DMS53 (cell line): ENCODE measurements around the gene DNAH8.

Experiments
- DNase-seq: peaks from one replicate; lab custom pipeline; 2025; lab: John Stamatoyannopoulos, UW

Gene DNAH8

DNA sequence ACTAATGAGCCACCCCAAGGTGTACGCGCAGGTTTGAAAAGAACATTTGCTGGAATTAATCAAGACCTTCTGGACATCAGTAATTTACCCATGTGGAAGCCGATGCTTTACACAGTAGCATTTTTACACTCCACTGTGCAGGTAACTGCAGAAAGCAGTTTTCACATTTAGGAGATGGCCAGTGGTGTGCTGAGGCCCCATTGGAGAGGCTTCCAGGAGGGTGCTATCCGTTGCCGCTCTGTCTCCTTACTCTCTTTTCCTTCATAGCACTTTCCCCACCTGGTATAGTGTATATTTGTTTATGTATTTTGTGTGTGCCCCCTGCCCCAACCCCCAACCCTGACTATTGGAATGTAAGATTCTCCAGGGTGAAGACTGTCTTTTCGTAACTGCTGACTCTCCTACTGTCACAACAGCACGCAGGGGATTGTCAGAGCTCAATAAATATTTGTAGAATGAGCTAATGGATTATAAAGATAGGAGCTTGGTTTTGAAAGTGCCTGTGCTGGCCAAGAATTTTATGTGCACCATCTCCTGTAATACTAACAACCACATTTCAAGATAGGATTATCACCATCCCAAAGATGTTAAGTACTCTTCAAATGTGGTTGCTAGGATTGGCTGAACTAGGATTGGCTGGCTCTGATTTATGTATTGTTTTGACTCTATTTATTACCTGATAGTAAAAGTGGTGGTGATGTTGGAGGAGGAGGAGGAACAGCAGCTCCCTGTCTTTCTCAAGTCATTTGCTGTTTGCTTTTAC is 259.5 kb downstream of the DNAH8 start:
- peak; percentile 13 for DNase-seq

DNA sequence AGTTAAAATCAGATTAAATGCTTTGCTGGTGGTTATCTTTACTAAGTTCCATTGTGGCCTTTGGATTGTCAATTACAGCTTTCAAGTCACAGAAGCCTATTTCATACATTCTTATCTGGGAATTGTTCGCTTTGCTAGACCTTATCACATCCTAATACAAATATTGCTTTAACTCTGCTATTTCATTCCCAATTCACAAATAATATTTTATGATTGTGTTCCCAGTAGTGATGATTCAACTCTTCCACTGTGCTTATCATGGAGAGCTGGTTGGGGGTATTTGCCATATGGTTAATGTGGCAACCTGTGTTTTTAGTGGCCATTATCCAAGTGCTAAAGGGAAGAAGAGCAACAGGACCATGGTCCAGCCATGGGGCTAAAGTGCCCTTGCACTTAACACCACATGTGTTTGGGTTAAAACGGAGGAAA is 260.5 kb downstream of the DNAH8 start:
- DNase-seq = no peak

GRCh38 chr6:38976051-38976450 is 260.9 kb downstream of the DNAH8 start:
- DNase-seq = no peak

- no peak for DNase-seq
Measured at GRCh38 chr6:38976801-38977500, 261.8 kb downstream of the DNAH8 start.

GRCh38 chr6:38978139-38978704 is 263.1 kb downstream of the DNAH8 start:
- DNase-seq = no peak

DNA sequence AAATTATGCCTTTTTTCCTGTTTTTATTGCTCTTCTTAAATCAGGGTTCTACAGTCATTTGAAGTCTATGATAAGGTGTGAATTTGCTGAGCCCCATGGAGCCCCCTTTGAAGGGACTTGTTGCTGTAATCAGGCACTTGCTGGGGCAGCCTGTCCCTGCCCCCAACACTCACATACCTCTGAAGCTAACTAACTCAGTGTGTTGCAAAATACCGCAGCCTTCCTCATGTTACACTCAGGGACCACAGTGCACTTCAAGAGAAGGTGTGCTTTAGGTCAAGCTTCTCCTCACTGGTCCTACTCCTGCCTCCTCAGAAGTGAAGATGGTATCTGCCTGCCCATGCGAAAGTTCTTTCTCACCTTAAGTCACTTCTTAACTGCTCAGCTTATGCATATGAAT is 267.4 kb downstream of the DNAH8 start:
- DNase-seq = no peak

DNA sequence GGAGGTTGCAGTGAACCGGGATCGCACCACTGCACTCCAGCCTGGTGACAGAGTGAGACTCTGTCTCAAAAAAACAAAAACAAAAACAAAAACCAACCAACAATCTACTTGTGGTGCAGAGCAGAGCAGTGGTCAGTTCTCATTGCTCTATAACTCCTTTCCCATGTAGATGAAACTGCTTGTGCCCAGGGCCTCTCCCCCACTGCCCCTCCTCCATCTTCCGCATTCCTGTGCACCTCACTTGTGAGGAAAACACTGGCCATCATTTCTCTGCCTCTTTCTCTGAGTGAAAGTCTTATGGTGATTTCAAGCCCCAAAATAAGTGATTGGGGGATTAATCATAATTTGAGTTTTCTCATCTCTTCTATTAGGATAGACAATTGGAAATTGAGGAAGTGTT is 269.6 kb downstream of the DNAH8 start:
- no peak for DNase-seq

DNA sequence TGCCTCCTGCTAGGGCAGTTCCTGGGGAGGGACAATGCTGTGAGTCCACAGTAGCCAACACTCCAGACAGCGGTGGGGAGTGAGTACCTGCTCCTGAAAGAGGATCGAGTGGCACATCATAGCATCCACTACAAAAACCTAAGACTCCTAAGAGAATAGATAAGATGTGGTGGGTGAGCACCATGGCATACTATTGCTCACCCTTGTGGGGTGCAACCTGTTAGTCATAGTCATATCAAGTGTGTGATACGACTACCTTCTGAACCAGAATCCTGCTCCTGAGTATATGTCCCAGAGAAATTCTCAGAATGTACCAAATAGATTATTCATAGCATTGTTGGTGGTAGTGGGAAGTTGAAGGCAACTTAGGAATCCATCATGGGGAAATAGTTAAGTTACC is 270.7 kb downstream of the DNAH8 start:
- no peak for DNase-seq

DNA sequence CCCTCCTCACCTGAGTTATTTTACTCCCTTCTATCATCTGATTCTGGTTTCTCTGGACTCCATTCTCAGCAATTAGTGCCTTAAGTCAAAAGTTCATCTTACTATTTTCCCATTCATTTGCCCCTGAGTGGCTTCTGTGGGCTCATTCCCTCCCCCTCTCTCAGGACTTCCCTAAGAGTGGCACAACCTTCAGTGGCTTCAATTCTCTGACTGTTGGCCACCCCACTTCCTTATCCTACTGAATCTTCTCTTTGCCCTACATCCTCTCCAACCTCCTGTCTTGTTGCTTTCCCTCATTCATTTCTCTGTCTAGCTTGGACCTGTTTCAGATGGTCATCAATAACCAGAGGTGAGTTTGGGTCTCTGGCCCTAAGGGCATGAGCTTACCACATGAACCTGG is 272.4 kb downstream of the DNAH8 start:
- DNase-seq = no peak

GRCh38 chr6:38988736-38989449 is 273.8 kb downstream of the DNAH8 start:
- no peak for DNase-seq

- DNase-seq = no peak
Measured at GRCh38 chr6:38990475-38990874, 275.4 kb downstream of the DNAH8 start.

- DNase-seq = no peak
Measured at GRCh38 chr6:38996676-38997075, 281.6 kb downstream of the DNAH8 start.

DNA sequence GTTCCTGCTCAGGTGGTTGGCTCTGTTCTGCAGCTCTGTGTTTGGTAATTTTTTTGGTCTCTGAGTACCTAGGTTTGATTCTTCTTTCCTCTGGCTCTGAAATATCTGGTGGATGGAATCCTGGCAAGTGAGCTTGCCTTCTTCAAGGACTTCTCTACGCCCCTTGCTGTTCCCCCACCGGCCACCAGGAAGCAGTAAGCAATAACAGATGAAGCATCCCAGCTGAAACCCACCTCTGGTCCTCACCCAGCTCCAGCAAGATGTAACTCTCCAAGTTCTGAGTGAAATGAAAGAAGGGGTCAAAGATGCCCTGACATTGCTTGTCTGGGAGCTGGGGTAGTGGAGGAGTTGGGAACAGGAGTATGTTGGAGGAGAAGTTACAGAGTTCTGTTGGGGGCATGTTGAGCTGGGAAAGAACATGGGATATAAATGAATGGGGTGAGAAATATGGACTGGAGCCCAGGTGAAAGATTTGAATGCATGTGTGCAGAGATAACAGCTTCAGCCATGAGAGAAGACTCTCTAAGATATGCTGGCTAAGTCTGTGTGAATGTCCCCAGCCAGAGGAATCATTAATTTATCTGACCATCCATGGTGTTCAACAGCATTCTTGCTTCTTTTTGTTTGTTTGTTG is 282.1 kb downstream of the DNAH8 start:
- DNase-seq = peak; percentile 47

GRCh38 chr6:39003072-39003471 is 288.0 kb downstream of the DNAH8 start:
- DNase-seq = peak; percentile 51

- DNase-seq = no peak
Measured at GRCh38 chr6:39003492-39003891, 288.4 kb downstream of the DNAH8 start.

DNA sequence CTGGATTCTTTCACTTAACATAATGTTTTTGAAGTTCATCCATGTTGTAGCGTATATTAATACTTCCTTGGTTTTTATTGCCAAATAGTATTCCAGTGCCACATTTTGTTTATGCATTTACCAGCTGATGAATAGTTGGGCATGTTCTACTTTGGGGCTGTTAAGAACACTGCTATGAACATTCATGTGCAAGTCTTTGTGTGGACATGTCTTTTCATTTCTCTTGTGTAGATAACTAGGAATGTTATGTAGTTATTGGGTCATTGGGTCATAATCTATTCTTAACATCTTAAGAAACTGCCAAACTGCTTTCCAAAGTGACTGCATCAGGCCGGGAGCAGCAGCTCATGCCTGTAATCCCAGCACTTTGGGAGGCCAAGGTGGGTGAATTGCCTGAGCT is 289.7 kb downstream of the DNAH8 start:
- DNase-seq = no peak

- DNase-seq = peak; percentile 29
Measured at GRCh38 chr6:39005774-39006173, 290.7 kb downstream of the DNAH8 start.

DNA sequence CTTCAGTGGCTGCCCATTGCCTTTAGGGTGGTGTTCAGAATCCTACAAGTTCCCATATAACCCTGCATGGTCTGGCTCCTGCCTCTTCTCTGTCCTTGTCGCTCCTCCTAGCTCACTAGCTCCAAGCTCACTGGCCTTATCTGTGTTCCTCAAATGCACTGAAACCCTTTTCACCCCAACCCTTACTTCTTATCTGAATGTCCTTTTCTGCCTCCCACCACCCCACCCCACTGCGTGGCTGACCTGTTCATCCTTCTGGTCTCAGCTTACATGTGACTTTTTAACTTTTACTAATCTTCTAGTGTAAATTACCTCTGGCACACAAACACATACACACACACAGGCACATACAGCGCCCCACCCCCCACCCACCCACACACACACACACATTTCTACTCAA is 292.5 kb downstream of the DNAH8 start:
- DNase-seq = no peak

DNA sequence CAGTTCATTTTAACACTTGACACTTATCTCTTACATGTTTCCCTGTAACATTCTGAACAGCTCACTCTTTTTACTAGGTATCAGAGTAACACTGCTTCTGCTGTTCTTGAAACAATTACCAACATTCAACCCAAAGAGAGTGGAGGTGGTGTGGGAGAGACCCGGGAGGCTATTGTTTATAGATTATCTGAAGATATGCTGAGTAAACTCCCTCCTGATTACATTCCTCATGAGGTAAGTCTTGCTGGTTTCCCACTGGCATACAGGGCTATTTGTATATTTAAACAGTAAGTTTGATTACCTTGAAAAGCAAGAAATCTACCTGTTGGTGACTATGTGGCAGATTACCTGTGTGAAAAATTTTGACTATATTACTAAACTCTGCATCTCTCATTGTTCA is 293.6 kb downstream of the DNAH8 start:
- DNase-seq = no peak

GRCh38 chr6:39009476-39009875 is 294.4 kb downstream of the DNAH8 start:
- no peak for DNase-seq

GRCh38 chr6:39016839-39017546 is 301.9 kb downstream of the DNAH8 start:
- peak; percentile 41 for DNase-seq

DNA sequence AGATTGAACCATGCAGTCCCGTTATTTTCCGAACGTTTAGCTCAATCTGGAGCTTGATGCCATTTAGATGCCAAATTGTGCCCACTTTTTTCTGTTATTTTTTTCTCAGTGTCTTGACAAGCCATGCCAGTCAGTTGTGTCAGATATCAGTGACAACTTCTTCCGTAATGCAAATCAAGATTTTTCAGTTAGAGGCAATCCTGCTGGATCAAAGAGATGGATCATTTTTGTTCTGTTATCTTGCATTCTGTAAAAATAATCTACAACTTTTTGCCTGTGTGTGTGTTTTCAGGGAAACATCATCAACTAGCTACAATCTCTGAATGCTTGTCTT is 302.4 kb downstream of the DNAH8 start:
- DNase-seq = no peak
